GM18951 (cell line): ENCODE data around the gene POR.
"Not testable (repeated sequence)": the region's sequence is repeated elsewhere in the genome, so short reads cannot be mapped to it uniquely, and the experiment has no call there.

Experiments used
- POLR2A ChIP-seq: IDR thresholded peaks from 4 replicates; pipeline ENCODE4 v1.6.1; 2011; ENCODE audit warnings: mild to moderate bottlenecking; ENCODE audit not compliant: insufficient read length, insufficient read depth; ENCODE audit errors: extremely low read depth
- in situ Hi-C: fragments of 300-500 bp; cut with MboI; formaldehyde crosslinking; loops from one replicate; pipeline ENCODE4 v1.12.0; 2022; ENCODE audit warnings: low sequenced_read_pairs, mixed read lengths, inconsistent platforms; ENCODE audit not compliant: unreplicated experiment

The POR gene

DNA sequence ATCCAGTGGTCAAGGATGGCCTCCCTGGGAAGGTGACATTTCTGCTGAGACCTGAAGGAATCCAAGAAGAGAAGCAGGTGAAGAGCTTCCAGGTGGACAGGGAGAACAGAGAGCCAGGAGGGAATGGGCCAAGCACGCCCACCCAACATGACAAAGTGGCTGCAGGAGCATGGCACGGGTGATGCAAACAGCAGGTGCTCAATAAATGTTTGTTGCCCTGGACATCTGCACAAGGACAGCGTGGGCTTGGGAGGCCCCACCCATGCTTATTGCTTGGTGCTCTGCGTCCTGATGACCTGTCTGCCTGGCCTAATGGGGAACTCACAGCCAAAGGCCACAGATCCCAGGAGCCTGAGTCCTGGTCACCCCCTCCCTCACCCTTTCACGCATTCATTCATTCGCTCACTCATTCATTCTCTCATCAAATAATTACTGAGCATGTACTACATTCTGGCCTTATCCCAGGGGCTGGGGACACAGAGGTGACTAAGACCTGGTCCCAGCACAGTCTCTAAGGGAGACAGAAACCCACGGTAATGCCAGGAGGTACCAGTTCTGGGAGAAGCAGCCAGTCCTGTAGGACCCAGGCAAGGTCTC, 23.0 kb upstream of the POR start:
- in situ Hi-C loops, result no loop called here
- TF ChIP-seq POLR2A, result no peak

DNA sequence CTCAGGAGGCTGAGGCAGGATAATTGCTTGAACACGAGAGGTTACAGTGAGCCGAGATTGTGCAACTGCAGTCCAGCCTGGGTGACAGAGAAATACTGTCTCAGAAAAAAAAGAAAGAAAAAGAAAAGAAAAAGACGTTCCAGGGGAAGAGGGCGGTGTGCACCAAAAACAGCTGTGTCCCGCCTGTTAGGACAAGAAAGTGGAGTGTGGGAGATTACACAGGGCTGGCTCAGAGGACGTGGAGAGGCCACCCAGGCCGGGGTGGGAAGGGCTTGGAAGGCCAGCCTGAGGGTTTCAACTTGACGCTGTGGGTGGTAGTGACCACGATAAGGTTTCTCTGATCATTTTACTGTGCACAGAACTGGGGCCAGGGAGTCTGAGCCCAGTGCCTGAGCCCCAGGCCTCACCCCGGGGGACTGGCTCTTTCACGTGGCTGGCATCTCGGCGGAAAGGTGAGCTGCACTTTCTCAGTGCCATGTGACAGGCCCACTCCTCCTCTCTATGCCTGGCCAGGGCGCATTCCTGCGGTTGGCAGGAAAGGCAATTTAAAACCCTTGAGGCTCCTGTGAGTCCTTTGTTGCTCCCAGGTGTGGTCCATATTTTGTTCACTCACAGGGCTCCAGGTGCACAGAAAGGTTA, 22.2 kb upstream of the POR start:
- in situ Hi-C loops, result no loop called here
- no peak for TF ChIP-seq POLR2A

DNA sequence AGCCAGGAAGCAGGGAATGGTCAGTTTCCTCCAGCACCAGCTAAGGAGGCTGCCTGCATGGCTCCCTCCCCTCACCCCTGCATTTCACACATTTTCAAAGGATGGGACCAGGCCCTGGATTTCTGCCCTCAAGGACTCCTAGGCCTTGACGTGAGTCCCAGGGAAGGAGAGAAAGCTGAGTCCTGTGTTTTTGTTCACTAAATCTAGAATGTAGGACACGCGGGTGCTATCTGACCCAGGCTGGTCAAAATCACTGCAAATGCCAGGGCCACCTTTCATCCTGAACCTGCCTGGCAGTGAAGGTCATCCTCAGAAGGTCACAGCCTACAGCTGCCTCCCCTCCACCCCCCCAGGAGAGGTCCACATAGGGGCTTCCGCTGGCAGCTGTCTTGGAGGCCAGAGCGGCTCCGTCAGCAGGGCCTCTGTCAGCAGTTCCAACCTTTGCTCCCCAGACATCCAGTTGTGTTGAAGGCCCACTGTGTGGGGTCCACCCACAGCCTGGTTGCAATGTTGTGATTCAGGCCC, 18.1 kb upstream of the POR start:
- in situ Hi-C loops, result no loop called here
- no peak for TF ChIP-seq POLR2A

DNA sequence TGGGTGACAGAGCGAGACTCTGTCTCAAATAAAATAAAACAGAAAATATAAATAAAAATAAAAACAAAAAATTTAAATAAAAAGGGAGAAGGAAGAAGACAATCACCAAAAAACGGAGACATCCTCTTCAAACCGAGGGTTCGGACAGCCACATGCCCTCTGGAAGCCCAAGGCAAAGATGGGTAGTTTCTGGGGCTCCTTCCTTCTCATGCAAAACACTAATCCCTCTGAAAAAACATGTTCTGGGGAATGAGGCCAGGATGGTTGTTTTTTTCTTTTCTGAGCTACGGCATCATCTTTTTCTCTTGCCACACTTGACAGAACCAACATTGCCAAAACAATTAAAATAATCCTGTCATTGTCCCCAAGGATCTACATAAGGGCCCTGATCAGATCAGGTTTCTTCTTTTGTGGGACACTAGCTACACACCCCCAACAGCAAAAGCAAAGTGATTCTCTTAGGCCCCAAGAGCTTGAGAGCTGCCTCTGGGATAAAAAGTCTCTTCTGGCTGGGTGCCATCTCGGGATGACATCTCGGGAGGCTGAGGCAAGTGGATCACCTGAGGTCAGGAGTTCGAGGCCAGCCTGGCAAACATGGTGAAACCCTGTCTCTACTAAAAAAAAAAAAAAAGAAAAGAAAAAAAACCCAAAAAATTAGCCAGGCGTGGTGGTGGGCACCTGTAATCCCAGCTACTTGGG, 14.2 kb upstream of the POR start:
- no peak for TF ChIP-seq POLR2A
- in situ Hi-C loops, result no loop called here

DNA sequence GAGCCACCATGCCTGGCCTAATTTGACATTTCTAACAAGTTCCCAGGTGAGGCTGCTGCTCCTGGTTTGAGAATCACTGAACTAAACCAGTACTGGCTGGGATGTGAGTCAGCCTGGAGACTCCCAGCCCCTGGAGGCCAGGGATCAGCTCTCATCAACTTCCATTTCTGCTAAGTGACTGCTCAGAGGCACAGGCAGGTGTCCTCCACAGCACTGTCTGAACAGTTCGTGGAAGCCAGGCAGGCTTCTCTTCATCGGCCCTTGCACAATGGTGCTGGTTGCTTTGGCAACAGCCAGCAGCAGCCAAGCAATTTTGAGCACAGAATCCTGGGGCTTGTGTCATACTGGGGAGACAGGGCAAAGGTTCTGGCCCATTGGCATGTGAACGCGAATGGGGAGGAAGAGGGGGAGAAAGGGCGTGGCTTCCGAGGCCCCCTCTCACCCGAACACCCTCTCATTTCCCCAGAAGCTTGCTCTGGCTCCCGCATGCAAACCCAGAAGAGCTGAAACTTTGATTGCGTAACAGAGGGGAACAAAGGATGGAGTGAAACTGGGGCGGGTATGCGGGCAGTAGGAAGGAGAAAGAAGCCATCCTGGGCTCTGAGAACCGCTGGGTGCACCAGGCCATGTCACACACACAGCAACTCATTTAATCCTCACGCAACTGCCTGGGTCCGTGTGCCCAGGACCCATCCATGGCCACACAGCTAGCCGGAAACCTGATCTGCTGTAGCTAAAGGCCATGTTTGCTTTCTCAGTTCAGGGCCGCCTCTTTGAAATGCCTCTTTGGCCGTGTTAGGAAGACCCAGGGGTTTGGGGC, 9.0 kb upstream of the POR start:
- TF ChIP-seq POLR2A, result no peak
- in situ Hi-C loops, result no loop called here

DNA sequence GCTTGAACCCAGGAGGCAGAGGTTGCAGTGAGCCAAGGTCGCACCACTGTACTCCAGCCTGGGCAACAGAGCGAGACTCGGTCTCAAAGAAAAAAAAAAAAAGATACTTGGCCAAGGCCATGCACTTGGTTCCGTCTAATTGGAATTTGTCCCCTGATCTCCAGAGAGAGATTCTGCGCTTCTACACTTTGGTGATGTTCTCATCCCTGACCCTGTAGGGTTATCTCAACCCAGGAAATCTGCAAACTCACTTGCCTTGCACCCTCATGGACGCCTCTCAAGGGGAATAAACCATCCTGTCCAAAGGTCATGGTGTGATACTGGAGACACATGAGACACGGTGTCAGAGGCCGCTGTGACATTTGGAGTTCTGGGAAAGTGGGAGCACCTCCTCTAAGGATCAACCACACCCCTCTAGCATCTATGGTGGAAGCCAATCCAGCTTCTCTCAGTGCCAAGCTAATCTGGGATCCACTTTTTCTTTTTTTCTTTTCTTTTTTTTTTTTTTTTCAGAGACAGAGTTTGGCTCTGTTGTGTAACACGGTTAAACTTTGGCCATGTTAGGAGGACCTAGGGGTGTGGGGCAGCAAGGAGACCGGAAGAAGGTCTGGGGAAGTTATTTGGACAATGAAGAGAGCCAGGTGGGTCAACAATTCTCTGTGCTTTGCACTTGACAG, 7.8 kb upstream of the POR start:
- TF ChIP-seq POLR2A, result no peak
- in situ Hi-C loops, result no loop called here

DNA sequence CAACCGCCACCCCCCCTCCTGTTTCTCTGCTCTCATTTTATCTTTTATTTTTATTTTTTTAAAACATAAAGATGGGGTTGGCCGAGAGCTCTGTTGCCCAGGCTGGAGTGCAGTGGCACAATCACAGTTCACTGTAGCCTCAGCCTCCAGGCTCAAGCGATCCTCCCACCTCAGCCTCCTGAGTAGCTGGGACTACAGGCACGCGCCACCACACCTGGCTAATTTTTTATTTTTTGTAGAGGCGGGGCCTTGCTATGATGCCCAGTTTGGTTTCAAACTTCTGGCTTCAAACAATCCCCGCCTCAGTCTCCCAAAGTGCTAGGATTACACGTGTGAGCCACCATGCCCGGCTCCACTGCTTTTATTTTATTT, 7.3 kb upstream of the POR start:
- in situ Hi-C loops, result not testable (repeated sequence)

DNA sequence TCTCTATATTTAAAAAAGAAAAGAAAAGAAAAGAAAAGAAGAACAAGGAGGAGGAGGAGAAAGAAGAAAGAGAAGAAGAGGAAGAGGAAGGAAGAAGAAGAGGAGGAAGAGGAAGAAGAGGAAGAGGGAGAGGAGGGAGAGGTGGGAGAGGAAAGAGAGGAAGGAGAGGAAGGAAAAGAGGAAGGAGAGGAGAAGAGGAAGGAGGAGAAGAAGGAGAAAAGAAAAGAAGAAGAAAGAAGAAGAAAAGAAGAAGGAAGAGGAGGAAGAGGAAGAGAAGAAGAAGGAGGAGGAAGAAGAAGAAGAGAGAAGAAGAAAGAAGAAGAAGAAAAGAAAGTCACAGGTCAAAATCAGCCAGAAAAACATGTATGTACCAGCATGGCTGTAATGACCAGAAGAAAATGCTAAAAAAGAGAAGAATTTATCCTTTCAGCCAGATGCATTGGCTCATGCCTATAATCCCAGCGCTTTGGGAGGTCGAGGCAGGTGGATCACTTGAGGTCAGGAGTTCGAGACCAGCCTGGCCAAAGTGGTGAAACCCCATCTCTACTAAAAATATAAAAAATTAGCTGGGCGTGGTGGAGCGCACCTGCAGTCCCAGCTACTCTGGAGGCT, 5.3 kb upstream of the POR start:
- in situ Hi-C loops, result no loop called here

DNA sequence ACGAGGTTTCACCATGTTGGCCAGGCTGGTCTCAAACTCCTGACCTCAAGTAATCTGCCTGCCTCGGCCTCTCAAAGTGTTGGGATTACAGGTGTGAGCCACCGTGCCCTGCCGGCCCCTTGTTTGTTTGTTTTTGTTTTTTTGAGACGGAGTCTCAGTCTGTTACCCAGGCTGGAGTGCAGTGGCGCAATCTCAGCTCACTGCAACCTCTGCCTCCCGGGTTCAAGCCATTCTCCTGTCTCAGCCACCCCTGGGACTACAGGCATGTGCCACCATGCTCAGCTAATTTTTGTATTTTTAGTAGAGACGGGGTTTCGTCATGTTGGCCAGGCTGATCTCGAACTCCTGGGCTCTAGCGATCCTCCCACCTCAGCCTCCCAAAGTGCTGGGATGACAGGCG, 3.8 kb upstream of the POR start:
- in situ Hi-C loops, result not testable (repeated sequence)

More for the DNA sequence above, 5.3 kb upstream of the POR start:
- no peak for TF ChIP-seq POLR2A

DNA sequence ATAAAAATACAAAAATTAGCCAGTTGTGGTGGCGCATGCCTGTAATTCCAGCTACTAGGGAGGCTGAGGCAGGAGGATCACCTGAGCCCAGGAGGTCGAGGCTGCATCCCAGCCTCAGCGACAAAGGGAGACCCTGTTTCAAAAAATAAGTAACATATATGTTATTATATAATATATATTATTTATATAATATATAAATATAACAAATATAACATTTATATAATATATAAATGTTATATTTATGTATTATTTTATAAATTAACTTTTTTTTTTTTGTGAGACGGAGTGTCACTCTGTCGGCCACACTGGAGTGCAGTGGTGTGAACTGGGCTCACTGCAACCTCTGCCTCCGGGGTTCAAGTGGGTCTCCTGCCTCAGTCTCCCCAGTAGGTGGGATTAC, 1.5 kb upstream of the POR start:
- in situ Hi-C loops, result no loop called here
- no peak for TF ChIP-seq POLR2A

DNA sequence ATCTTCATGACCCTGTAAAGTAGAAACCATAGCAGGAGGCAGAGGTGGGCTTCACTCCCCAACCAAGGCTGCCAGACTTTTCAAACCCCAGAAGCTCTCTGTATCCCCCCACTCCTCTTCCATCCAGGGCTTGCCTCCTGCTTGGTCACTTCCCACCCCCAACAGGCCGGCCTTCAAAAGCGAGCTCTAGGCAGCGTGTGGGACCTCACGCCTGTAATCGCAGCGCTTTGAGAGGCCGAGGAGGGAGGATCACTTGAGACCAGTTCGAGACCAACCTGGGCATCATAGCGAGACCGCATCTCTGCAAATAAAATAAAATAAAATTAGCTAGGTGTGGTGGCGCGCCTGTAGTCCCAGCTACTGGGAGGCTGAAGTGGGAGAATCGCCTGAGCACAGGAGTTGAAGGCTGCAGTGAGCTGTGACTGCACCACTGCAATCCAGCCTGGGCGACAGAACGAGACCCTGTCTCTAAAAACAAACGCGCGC, 743 bp upstream of the POR start:
- in situ Hi-C loops, result no loop called here
- TF ChIP-seq POLR2A, result no peak

DNA sequence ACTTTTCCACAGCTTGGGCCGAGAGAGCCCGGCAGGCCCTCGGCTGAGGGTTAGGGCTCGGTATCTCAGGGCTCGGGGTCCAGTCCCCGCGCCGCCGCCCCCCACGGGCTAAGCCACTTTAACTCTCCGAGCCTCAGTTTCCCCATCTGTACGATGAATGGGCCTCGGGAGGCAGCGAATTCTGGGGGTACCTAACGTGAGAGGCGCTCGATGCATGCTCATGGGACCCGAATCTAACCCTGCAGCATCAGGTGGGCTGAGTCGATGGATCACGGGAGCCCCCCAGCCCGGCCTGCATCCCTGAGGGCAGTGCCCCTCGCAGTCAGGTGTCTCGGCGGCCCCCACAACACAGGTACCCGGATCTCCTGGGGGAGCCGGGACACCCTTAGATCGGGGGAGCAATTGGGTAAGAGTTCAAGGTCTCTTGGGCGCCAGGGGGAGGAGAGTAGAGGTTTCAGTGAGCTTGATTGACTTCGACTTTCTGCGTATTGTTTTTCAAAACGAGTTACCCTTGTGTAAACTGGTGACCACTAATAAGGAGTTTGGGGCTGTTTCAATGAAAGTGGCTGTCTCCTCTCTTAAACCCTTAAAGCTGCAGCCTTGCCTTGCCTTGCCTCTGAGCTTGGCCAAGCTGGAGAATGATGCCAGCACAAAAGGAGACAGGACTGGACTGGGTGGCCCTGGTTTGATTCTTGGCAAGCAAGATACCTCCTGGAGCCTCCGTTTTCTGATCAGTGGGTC, 631 bp downstream of the POR start:
- in situ Hi-C loops, result no loop called here
- TF ChIP-seq POLR2A, result no peak

DNA sequence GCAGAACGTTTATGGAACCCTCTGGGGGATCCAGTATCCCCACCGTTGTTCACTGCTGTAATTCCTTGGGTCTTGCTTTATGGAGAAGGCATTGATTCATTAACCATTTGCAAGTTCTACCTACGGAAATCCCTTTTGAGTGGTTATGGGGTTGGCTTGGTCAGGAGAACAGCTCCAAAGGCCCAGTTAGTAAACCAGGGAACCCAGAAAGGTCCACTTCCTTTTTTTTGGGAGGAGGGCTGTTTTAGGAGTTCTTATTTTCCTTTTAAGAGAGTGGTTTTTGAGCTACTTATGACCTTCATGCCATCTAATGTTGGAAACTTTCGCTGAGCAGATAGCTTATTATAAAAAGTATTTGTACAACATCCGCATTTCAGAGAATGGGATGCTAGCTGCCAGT, 1.3 kb downstream of the POR start:
- no peak for TF ChIP-seq POLR2A
- in situ Hi-C loops, result no loop called here
